DOHH2 (cell line): ENCODE results near the gene AGBL5.

Experiments used
- H3F3A ChIP-seq: fragments of 200-600 bp; sonication (generic), shearing (Covaris generic); 2 replicates; pipeline ENCODE4 v1.6.0; 2016; ENCODE audit warnings: antibody characterized with exemption, mild to moderate bottlenecking; ENCODE audit not compliant: control insufficient read depth, insufficient read depth
- H3K27ac ChIP-seq: fragments of 200-600 bp; sonication (generic); 2 replicates; pipeline ENCODE4 v1.5.1; 2014; ENCODE audit warnings: low read depth, mild to moderate bottlenecking, low read length, moderate library complexity
- H3K27me3 ChIP-seq: fragments of 200-600 bp; sonication (generic); 2 replicates; pipeline ENCODE4 v1.6.1; 2014; ENCODE audit warnings: mild to moderate bottlenecking, low read length, mixed read lengths; ENCODE audit not compliant: control insufficient read depth
- H3K36me3 ChIP-seq: fragments of 200-600 bp; sonication (generic); 2 replicates; pipeline ENCODE4 v1.6.1; 2014; ENCODE audit warnings: mild to moderate bottlenecking, low read length, moderate library complexity, mixed read lengths; ENCODE audit not compliant: control insufficient read depth
- H3K4me1 ChIP-seq: fragments of 200-600 bp; sonication (generic); 2 replicates; pipeline ENCODE4 v1.6.1; 2014; ENCODE audit warnings: mild to moderate bottlenecking, low read length, mixed read lengths; ENCODE audit not compliant: control insufficient read depth
- H3K4me2 ChIP-seq: fragments of 200-600 bp; sonication (generic); 2 replicates; pipeline ENCODE4 v1.6.0; 2014; ENCODE audit warnings: mild to moderate bottlenecking, low read length, moderate library complexity
- H3K4me3 ChIP-seq: fragments of 200-600 bp; sonication (generic); 2 replicates; pipeline ENCODE4 v1.5.1; 2014; ENCODE audit warnings: mild to moderate bottlenecking, low read length, mixed read lengths
- H3K79me2 ChIP-seq: fragments of 200-600 bp; sonication (generic); 2 replicates; pipeline ENCODE4 v1.6.1; 2014; ENCODE audit warnings: mild to moderate bottlenecking, low read length, mixed read lengths; ENCODE audit not compliant: control insufficient read depth
- H3K9me2 ChIP-seq: fragments of 200-600 bp; sonication (generic); replicated peaks from 2 replicates; pipeline ENCODE4 v1.6.1; 2014; ENCODE audit warnings: mild to moderate bottlenecking, low read length, mixed read lengths; ENCODE audit not compliant: control insufficient read depth
- H3K9me3 ChIP-seq: fragments of 200-600 bp; sonication (generic); 2 replicates; pipeline ENCODE4 v1.6.1; 2014; ENCODE audit warnings: antibody characterized with exemption, low read length, mixed read lengths; ENCODE audit not compliant: control insufficient read depth, insufficient read depth
- H4K20me1 ChIP-seq: fragments of 200-600 bp; sonication (generic); 2 replicates; pipeline ENCODE4 v1.6.0; 2014; ENCODE audit warnings: low read depth, mild to moderate bottlenecking, antibody characterized with exemption, low read length, moderate library complexity; ENCODE audit not compliant: control insufficient read depth, insufficient read depth
- CTCF ChIP-seq: fragments of 200-600 bp; sonication (generic); IDR thresholded peaks from one replicate; pipeline ENCODE4 v1.5.1; 2014; ENCODE audit warnings: antibody characterized with exemption, mild to moderate bottlenecking, low read depth, low read length; ENCODE audit not compliant: poor library complexity, severe bottlenecking
- EZH2phosphoT487 ChIP-seq: fragments of 200-600 bp; sonication (generic); IDR thresholded peaks from 2 replicates; pipeline ENCODE4 v1.6.1; 2017; ENCODE audit warnings: borderline replicate concordance, mild to moderate bottlenecking, antibody characterized with exemption, low read length, moderate library complexity, mixed read lengths

The AGBL5 gene

GRCh38 chr2:27076323-27076722, 24.9 kb downstream of the AGBL5 start:
- Histone ChIP-seq H3K27me3 (no peaks in the 10 kb centered on the region), H3K79me2 (peaks cover under 1% of the 10 kb centered on the region), H3K4me1 (peaks cover 74% of the 10 kb centered on the region), H4K20me1 (no peaks in the 10 kb centered on the region), H3K36me3 (peaks cover under 1% of the 10 kb centered on the region; the same call in 1 of the 2 replicates), H3F3A (peaks cover 15% of the 10 kb centered on the region), H3K27ac (no peak overlapping the region), H3K4me3 (no peak overlapping the region), H3K4me2 (no peak overlapping the region), H3K9me3 (no peaks in the 10 kb centered on the region), H3K9me2 (no peaks in the 10 kb centered on the region)
- no peak for TF ChIP-seq CTCF
- TF ChIP-seq EZH2phosphoT487 = no peak

- no peak overlapping the region for H3K27ac ChIP-seq
- H3K27me3 ChIP-seq = no peaks in the 10 kb centered on the region
- TF ChIP-seq CTCF (no peak), EZH2phosphoT487 (no peak)
- no peak overlapping the region for H3K4me3 ChIP-seq
- peaks cover 78% of the 10 kb centered on the region for H3K4me1 ChIP-seq
- no peaks in the 10 kb centered on the region for H4K20me1 ChIP-seq
- H3K9me2 ChIP-seq = no peaks in the 10 kb centered on the region
- H3K9me3 ChIP-seq = no peaks in the 10 kb centered on the region
- H3F3A ChIP-seq = peaks cover 15% of the 10 kb centered on the region
- peak overlapping the region; percentile 23; the same call in 1 of the 2 replicates for H3K4me2 ChIP-seq
- no peaks in the 10 kb centered on the region for H3K79me2 ChIP-seq
- no peaks in the 10 kb centered on the region for H3K36me3 ChIP-seq
Observed at GRCh38 chr2:27077231-27077630, 25.8 kb downstream of the AGBL5 start.

- Histone ChIP-seq H3K9me2 (no peaks in the 10 kb centered on the region), H3K4me1 (peaks cover 70% of the 10 kb centered on the region), H3K4me2 (peak within 1 kb of the TSS; percentile 33), H3F3A (peaks cover 12% of the 10 kb centered on the region), H3K36me3 (no peaks in the 10 kb centered on the region), H4K20me1 (no peaks in the 10 kb centered on the region), H3K27me3 (no peaks in the 10 kb centered on the region), H3K9me3 (no peaks in the 10 kb centered on the region), H3K27ac (no peak within 1 kb of the TSS), H3K4me3 (peak within 1 kb of the TSS; percentile 30), H3K79me2 (no peaks in the 10 kb centered on the region)
- no peak for TF ChIP-seq EZH2phosphoT487
Observed at GRCh38 chr2:27078267-27079194, 27.1 kb downstream of the AGBL5 start, which contains the start of gene EMILIN1. Gene EMILIN1, plus strand, starts transcription at chr2:27078615. Its CDS starts 451 bp downstream, at chr2:27079066.
